Fibroblast of pulmonary artery (primary cell): Measurements from ENCODE around the gene UNC13D.
A peak's percentile ranks its signal among the peaks of the same experiment; 100 is the strongest.

Experiments
- DNase-seq: peaks from one replicate; pipeline ENCODE4 v3.0.0-alpha.2; 2010; ENCODE audit warnings: low read depth
- H3K4me3 ChIP-seq: replicated peaks from 2 replicates; pipeline ENCODE4 v1.5.1; 2011; ENCODE audit warnings: low read depth, mild to moderate bottlenecking, control low read depth, low read length, moderate library complexity
- TF ChIP-seq, protein P1 (sequence below): IDR thresholded peaks from 2 replicates; pipeline ENCODE4 v1.5.1; 2011; ENCODE audit warnings: mild to moderate bottlenecking, control low read depth, low read length, inconsistent platforms; ENCODE audit errors: missing control alignments

Gene UNC13D

DNA sequence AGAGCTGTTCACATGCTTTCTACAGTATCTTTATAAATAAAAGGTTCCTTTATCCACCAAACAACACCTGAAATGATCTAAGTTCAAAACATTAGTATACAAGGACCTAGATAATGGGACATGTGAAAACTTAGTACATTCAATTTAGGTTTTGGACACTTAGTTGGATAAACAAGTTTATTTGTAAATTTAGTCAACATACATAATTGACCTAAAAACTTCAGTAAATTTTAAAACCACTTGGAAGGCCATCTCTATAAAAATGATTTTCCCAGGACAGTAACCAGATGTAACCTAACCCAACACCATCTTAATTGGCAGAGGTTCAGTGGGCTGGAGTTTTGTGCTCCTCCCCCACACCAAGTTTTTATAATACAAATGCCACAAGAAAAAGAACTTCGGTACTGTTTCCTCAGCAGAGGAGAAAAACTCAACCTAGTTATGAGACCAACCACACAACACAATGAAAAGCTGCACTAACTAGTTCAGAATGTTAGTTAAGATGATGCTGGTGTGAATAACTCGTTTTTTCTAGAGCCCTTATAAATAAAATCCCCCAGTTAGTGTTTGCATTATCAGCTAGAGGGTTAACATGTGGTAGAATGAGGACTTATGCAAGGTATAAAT, 66.8 kb downstream of the UNC13D start:
- TF ChIP-seq, protein P1, sequence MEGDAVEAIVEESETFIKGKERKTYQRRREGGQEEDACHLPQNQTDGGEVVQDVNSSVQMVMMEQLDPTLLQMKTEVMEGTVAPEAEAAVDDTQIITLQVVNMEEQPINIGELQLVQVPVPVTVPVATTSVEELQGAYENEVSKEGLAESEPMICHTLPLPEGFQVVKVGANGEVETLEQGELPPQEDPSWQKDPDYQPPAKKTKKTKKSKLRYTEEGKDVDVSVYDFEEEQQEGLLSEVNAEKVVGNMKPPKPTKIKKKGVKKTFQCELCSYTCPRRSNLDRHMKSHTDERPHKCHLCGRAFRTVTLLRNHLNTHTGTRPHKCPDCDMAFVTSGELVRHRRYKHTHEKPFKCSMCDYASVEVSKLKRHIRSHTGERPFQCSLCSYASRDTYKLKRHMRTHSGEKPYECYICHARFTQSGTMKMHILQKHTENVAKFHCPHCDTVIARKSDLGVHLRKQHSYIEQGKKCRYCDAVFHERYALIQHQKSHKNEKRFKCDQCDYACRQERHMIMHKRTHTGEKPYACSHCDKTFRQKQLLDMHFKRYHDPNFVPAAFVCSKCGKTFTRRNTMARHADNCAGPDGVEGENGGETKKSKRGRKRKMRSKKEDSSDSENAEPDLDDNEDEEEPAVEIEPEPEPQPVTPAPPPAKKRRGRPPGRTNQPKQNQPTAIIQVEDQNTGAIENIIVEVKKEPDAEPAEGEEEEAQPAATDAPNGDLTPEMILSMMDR = no peak
- H3K4me3 ChIP-seq = peak overlapping the region; percentile 89
- peak; percentile 46 for DNase-seq
